HG02885 (cell line): ENCODE measurements around the gene RLF.
A peak's percentile ranks its signal among the peaks of the same experiment; 100 is the strongest.

Source experiments
- ATAC-seq: cut with Tn5 transposase; IDR thresholded peaks from one replicate; pipeline ENCODE4 v1.9.1; 2021; ENCODE audit warnings: mild to moderate bottlenecking; ENCODE audit not compliant: unreplicated experiment, poor library complexity

The RLF gene, protein sequence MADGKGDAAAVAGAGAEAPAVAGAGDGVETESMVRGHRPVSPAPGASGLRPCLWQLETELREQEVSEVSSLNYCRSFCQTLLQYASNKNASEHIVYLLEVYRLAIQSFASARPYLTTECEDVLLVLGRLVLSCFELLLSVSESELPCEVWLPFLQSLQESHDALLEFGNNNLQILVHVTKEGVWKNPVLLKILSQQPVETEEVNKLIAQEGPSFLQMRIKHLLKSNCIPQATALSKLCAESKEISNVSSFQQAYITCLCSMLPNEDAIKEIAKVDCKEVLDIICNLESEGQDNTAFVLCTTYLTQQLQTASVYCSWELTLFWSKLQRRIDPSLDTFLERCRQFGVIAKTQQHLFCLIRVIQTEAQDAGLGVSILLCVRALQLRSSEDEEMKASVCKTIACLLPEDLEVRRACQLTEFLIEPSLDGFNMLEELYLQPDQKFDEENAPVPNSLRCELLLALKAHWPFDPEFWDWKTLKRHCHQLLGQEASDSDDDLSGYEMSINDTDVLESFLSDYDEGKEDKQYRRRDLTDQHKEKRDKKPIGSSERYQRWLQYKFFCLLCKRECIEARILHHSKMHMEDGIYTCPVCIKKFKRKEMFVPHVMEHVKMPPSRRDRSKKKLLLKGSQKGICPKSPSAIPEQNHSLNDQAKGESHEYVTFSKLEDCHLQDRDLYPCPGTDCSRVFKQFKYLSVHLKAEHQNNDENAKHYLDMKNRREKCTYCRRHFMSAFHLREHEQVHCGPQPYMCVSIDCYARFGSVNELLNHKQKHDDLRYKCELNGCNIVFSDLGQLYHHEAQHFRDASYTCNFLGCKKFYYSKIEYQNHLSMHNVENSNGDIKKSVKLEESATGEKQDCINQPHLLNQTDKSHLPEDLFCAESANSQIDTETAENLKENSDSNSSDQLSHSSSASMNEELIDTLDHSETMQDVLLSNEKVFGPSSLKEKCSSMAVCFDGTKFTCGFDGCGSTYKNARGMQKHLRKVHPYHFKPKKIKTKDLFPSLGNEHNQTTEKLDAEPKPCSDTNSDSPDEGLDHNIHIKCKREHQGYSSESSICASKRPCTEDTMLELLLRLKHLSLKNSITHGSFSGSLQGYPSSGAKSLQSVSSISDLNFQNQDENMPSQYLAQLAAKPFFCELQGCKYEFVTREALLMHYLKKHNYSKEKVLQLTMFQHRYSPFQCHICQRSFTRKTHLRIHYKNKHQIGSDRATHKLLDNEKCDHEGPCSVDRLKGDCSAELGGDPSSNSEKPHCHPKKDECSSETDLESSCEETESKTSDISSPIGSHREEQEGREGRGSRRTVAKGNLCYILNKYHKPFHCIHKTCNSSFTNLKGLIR (N-terminal part only)

DNA sequence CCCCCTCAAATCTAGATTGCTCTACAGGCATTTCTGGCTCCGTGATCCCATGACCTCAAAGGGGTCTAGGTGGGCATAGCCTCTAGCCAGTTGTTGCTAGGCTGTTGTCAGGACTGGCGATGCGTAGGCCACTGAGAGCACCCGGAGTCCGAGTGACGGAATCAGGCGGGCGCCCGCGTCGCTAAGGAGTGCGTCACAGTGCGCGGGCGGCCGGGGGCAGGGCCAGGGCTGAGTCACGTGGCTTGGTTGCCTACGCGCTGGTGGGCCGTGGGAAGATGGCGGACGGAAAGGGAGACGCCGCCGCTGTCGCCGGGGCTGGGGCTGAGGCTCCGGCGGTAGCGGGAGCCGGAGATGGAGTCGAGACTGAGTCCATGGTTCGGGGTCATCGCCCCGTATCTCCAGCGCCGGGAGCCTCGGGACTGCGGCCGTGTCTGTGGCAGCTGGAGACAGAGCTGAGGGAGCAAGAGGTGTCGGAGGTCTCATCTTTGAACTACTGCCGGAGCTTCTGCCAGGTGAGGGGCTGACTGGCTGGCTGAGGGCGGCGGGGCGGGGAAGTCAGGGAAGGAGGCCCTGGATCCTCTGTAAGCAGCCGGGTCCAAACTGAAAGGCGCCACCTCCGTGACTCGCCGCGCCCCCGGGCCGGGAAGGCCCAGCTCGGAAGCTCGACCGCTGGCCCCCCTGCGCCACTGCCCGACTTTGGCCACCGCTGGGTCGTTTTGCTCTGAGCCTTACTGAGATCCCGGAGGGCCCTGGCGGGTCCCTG, at the start of gene RLF:
TSS of gene RLF (plus strand) at position 263 of the 763 bp plus-strand sequence. CDS start at position 276, 13 bp downstream.
- ATAC-seq: peak; percentile 94

DNA sequence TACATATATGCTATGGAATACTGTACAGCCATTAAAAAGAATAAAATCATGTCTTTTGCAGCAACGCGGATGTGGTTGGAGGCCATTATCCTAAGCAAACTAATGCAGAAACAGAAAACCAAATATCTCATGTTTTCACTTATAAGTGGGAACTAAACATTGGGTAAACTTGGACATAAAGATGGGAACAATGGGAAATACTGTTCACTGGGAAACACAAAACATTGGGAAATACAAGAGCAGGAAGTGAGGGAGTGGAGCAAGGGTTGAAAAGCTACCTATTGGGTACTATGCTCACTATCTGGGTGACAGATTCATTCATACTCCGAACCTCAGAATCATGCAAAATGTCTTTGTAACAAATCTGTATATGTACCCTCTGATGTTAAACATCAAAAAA, 46.8 kb upstream of the RLF start:
- ATAC-seq: no peak

DNA sequence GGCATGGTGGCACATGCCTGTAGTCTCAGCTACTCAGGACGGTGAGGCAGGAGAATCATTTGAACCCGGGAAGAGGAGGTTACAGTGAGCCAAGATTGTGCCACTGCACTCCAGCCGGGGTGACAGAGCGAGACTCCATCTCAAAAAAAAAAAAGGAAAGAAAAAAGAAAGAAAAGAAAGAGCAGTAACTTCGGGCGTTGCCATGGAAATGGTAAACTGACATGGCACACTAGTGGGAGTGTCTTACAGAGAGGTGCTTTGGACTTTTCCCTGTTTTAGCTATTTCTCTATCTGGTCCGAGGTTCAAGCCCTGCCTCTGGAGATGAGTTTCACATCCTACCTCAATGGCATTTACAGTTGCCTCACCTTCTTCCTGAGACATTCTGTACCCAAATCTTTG, 41.1 kb upstream of the RLF start:
- ATAC-seq: no peak

DNA sequence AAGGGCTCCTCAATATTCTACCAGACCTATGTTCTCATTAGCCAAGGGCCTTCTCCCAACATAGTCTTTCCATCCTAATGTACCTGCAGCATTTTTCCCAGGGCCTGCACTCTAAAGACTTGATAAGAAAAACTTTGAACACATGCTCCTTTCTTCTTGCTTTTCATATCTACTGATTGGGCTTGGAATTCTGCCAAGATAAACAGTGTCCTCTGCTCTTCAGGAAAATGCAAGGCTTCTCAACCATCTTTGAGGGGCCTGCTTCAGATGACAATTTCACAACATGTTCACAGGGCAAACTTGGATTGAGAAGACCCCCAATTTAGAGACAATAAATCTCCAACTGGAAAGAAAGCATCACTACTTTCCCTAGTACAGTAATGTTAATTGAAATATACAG, 38.3 kb upstream of the RLF start:
- no peak for ATAC-seq

DNA sequence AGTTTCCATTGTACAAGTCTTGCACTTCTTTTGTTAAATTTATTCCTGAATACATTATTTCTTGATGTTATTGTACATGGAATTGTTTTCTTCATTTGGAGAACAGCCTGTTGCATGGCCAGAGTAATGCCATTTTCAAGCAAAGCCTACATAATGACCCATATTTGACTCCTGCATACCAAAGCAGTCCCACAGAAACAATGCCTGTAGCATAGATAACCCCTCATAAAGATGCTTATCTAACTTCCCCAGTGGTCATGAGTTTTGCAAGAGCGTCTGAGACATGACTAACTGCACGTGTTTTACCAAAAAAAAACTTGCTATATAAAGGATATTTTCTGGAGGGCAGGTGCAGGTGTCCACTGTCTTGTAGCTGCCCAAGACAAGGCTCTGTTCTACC, 30.3 kb upstream of the RLF start:
- no peak for ATAC-seq

DNA sequence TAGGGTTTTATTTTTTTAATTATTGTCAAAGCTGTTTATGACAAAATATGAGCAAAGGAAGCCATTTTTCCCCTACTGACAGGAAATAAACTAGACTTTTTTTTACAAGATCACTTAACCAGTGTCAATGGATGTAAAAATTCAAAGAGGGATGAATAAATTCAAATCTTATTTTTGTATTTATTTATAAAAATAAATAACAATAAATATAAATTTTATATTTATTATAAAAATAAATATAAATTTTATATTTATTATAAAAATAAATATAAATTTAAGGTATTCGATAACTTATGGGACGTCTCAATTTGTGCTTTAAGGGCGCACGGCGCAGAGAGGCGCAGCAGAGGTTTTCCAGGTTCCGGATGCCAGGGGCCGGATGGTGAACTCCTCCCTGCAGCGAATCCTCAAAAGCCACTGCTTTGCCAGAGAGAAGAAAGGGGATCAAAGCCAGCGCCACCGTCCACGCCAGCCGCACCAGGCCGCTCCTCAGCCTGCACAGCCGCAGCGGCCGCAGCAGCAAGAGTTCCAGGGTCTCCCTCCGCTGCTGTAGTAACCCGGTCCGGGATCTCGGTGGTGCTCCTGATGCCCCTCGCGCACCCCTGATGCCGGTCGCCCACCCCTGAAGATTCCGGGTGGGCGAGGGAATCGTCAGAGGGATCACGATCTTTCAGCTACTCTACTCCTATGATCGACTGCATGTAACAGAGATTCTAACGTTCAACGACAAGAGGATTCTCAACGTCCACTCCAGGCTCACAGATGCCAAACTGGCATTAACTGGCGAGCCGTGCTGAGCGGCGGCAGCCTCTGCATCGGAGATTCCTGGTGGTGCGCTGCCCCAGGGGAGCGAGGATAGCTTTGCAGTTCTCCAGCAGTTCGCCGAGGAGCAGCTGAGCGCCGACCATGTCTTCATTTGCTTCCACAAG, 28.5 kb upstream of the RLF start:
- no peak for ATAC-seq

DNA sequence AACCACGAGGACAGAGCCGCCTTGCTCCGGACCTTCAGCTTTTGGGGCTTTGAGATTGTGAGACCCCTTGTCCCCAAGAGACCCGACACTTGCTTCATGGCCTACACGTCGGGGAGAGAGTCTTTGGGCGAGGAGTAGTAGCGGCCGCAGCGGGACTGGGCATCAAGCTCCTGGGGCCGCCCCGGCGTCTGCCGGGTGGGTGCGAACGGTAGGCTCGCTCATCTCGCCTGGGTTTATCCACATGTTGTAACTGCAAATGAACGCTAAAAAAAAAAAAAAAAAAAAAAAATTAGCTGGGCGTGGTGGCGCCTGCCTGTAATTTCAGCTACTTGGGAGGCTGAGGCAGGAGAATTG, 27.9 kb upstream of the RLF start:
- no peak for ATAC-seq

DNA sequence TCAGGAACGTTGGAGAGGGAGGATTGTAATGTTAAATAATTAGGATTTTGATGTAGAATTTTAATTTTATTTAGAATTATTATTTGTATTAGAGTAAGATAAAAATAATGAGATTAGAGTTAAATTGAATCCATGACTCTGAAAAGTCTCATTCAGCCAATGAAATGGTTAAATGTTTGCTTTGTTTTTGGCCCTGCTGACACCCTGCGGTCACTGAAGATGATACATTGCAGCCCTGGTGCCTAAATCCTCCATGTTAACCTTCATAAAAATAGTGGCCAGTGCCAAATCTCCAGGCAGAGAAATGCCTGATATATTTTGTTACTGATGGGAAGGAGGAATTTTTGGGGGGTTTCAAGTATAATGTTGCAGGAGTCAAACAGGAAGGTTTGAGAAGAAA, 27.3 kb upstream of the RLF start:
- no peak for ATAC-seq

DNA sequence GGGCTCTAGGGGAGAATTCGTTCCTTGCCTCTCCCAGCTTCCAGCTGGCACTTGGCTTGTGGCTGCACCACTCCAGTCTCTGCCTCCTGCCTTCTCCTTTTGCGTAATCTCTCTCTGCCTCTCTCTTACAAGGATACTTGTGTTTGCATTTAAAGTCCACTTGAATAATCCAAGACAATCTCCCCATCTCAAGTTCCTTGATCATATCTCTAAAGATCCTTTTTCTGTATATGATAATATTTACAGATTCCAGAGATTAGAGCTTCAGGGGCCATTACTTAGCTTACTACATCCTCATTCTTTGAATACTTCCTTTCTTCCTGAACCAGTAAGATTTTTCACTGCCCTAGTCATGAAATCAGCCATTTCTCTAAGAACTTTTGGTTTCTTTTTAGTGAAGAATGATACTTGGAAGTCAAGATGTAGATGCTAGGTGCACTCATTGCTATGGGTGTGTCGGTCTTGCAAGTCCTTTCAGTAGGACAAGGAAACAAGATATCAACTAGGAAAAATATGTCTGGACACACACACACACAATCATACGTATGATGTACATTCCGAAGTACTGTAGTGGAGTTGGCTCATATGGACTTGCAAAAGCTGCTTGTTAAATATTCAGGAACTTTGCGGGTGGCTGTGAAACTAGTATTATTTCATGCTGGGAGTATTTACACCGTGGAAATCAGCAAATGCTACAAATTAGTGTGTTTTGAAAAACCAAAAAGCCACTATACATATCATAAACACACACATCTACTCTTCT, 20.8 kb upstream of the RLF start:
- no peak for ATAC-seq

DNA sequence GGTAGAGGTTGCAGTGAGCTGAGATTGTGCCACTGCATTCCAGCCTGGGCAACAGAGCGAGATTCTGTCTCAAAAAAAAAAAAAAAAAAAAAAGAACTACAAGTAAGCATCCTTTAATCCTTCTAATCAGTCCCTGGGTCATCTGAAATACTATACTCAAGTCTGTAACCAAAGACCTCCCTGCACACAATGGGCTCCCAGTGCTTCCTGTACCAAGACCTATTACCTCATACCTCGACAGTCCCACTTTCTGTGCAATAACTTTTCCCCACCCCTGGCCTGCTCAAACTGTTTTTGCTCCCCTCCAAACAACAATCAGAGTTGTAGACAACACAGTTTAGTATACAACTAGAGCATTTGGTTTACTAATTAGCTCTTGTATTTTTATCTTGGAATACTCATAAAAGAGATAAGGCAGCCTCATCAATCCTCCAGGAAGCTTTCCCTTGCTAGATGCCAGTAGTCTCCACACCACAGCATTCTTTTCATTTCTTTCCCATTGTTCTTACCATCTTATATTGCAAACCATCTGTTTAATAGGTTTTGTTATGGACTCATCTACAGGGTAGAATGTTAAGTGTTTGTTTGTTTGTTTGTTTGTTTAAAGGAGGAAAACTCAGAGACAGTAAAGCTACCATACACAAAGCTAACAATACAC, 19.2 kb upstream of the RLF start:
- ATAC-seq: no peak

DNA sequence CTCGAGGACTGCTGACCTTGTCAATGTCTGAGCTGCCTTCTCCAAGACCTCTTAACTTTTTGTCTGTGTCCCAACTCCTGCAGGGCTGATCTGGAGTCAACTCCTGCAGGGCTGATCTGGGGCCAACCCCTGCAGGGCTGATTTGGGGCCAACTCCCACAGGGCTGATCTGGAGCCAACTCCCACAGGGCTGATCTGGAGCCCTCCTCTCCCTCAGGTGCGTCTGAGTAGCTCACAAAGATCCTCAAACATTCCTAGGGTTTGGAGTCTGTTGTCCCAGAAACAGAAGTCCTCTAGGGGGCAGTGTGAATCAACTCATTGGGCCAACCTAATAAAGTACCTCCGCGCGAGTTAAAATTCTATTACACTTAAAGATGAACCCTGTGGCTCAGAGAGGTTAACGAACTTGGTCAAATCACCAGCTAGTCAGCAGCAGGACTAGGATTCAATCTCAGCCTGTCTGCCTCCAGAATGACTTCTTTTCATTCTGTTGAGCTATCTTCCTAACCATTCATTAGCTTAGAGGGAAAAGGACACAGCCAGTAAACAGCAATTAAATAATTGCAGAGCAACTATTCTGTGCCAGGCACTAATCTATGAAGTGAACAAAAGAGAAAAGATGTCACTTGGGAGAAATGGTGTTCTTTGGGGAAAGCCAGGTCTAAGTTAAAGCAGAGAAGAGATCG, 17.2 kb upstream of the RLF start:
- no peak for ATAC-seq

DNA sequence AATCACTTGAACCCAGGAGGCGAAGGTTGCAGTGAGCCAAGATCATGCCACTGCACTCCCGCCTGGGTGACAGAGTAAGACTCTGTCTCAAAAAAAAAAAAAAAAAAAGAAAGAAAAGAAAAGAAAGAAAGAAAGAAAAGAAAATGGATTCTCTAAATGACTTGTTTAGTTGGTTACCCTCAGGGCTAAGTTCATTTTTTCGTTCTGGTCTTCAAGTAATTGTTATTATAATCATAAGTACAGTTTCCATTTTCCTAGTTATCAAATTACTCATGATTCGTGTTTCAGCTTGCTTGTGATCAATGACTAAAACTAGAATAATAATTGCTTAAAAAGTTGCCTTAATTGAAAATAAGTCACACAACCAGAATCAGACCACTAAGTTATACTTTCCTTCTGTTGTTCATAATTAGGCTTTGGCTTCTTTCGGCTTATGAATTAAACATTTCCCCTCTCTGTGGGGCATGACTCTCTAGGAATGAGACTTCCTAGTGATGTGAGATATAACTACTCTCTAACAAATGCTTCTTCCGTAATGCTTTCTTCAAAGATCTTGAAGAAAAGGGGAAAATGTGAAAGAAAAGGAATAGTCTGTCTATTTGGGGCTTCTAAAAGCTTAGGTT, 9.6 kb upstream of the RLF start:
- no peak for ATAC-seq

DNA sequence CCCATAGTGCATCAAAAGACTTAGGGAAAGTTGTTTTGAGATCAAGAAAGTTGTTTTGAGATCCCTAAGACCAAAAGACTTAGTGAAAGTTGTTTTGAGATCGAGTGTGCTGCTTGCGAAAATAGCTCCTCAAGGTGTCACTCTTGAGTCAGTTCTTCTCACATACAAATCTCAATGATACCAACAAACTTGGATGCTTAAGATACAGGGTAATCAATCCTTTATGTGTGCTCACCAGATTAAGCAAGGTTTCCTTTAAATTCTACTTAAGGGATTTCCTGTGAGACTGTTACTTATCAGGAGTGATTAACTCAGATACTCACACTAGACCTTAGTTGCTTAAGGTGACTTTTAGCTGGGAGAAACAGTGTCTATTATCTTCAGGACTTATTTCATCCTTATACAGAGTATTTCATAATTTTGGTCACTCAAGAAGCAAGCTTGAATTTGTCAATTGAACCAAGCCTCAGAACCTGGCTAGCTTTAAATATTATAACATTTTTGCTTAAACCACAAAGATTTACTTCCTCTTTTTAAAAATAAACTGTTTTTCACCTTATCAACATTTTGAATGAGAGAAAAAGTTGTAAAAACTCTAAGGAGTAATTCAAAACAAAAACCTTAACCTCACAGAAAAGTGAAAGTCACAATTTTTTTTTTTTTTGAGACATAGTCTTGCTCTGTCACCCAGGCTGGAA, 8.0 kb upstream of the RLF start:
- ATAC-seq: peak; percentile 54

DNA sequence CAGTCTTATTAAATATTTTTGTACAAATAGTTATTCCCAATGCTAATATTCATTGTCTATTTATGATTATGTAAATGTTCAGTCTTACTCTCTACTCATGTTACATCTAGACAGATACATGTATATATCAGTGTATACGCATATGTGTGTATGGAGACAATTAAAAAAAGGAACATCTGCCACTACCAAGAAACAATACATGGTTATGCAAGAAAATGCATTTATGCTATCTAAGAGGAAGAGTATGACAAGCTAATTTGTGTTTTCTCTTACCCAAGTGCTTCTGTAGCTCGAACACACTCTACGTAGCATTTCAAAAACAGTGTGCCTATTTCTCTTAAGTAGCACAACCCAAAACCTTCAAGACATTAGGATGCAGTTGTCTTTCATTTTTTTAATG, 6.1 kb upstream of the RLF start:
- ATAC-seq: no peak

DNA sequence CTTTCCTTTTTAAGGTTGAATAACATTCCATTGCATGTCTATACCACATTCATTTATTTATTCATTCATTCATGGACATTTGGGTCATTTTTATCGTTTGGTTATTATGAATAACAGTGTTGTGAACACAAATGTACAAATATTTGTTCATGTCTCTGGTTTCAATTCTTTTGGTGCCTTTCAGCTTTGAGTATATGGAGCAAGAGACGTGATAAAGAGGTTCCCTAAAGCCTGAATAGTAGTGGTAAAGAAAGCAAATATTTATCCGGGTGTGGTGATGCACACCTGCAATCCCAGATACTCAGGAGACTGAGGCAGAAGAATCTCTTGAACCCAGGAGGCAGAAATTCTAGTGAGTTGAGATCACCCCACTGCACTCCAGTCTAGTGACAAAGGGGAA, 5.3 kb upstream of the RLF start:
- ATAC-seq: no peak

DNA sequence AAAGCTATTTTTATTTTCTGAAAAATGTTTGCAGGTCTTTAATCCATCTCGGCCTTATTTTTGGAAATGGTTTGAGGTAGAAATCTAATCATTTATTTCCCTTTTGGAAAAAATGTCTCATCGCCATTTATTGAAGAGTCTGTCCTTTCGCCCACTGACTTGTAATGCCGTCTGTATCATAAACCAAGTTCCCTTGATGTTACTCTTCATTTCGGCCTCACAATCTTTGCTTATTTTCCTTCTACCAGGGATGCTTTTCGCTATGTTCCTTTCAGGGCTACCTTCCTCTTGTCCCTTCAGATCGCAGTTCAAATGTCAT, 422 bp upstream of the RLF start:
- ATAC-seq: no peak
